ENCODE measurements around the gene USH2A. TPM values are rescaled to one million over a fixed set of nuclear protein-coding genes. Genes with fewer than 3 reads are reported as not detected.

The USH2A gene
- total RNA-seq, 4 donors from 2014 or later: 0.39 TPM; not detected in 3

- TF ChIP-seq CTCF (IDR thresholded peaks at IDR 0.05) (no peak), POLR2AphosphoS5 (IDR thresholded peaks at IDR 0.05) (no peak), EP300 (IDR thresholded peaks at IDR 0.05) (no peak), POLR2A (IDR thresholded peaks at IDR 0.05) (no peak)
- ATAC-seq: no peak
Observed at GRCh38 chr1:215600258-215600792, 822.9 kb downstream of the USH2A start.

DNA sequence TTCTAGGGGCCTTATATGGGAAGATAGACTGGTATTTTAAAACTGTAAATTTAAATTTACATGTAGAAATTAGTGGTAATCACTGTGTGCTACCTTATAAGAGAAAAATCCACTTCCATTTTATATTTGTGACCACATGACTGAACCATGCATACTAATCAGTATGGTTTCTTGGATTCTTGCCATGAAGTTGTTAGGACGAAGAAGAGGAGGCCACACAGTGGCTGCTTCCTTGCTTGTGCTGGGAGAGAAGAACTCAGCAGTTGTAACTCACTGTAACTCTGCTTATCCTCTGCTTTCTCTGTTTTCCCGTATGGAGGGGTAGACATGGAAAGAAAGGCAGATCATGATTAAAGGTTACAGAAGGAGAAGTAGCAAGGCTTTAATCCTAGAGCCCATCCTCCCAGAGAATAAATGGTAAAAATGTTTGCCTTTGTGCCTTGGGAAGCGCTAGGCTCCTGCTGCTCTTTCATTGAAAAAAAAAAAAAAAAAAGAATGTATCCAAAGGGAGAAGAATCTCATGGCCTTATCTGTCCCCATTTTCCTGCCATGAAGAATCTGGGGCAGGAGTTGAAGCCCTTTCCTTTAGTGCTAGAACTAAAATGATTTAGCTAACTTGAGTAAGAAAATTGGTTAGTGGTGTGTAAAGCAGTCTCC, 823.7 kb downstream of the USH2A start:
- H3K27ac ChIP-seq: no peak overlapping the region
- no peak overlapping the region for H3K4me3 ChIP-seq
- peaks cover 0 to 41% of the 10 kb centered on the region in 2 donors for H3K36me3 ChIP-seq
- no peaks in the 10 kb centered on the region for H3K9me3 ChIP-seq
- TF ChIP-seq POLR2AphosphoS5 (IDR thresholded peaks at IDR 0.05): no peak
- TF ChIP-seq EP300 (IDR thresholded peaks at IDR 0.05): no peak
- no peak for TF ChIP-seq CTCF (IDR thresholded peaks at IDR 0.05)
- no peak for TF ChIP-seq POLR2A (IDR thresholded peaks at IDR 0.05)
- no peaks in the 10 kb centered on the region for H3K27me3 ChIP-seq
- ATAC-seq: no peak
- peaks cover 0 to 35% (median 2%) of the 10 kb centered on the region in 3 donors for H3K4me1 ChIP-seq
- whole genome bisulfite sequencing, 2 donors (ENCODE audit: low coverage in 1 of 2): 50 to 52% methylated on average over 3 of the region's 3 CpGs

More at GRCh38 chr1:215600258-215600792, 822.9 kb downstream of the USH2A start:
- Histone ChIP-seq H3K27ac (no peak overlapping the region), H3K4me1 (peaks cover 0 to 30% (median 0%) of the 10 kb centered on the region in 3 donors), H3K36me3 (peaks cover 0 to 40% of the 10 kb centered on the region in 2 donors), H3K27me3 (no peaks in the 10 kb centered on the region), H3K9me3 (no peaks in the 10 kb centered on the region), H3K4me3 (no peak overlapping the region)

DNA sequence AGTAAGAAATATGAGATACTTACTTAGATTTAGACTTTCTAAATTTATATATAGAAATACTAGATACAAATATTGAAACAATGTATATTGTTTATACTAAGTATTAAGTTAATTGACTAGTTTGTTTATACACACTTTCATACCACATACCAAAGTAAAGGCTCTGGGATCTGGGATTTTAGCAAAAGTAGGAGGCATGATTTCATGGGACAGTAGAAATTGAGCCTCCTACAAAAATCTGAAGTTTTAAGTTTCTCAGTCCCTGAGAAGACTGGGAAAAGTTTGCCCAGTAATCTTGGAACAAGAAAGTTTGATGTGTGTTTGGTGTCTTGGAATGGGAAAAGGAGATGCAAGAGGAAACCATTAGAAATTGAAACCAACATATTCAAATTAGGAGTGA, 825.3 kb downstream of the USH2A start:
- Histone ChIP-seq H3K9me3 (no peaks in the 10 kb centered on the region), H3K4me3 (no peak overlapping the region), H3K27me3 (no peaks in the 10 kb centered on the region), H3K4me1 (peaks cover 0 to 33% (median 5%) of the 10 kb centered on the region in 3 donors), H3K36me3 (peaks cover 0 to 40% of the 10 kb centered on the region in 2 donors), H3K27ac (no peak overlapping the region)
- no peak for ATAC-seq
- TF ChIP-seq POLR2AphosphoS5 (IDR thresholded peaks at IDR 0.05) (no peak), EP300 (IDR thresholded peaks at IDR 0.05) (no peak), POLR2A (IDR thresholded peaks at IDR 0.05) (no peak), CTCF (IDR thresholded peaks at IDR 0.05) (no peak)

DNA sequence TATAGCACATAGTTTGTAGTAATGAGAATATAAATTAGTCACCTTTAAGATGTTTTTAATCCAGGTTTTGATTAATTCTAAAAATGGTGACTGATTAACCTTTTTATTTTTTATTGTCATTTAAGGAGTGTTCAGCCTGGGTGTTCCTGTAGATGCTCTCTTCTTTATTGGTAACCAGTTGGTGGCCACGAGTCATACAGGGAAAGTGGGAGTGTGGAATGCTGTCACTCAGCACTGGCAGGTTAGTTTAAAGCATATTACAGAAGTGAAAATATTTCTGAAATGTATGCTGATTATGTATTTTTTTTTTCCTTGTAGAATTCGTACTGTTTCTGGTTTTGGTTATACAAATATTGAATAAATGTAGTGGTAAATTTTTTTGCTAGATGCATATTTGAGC, 828.0 kb downstream of the USH2A start:
- no peak for ATAC-seq
- H3K27me3 ChIP-seq: no peaks in the 10 kb centered on the region
- TF ChIP-seq POLR2A (IDR thresholded peaks at IDR 0.05) (no peak), CTCF (IDR thresholded peaks at IDR 0.05) (no peak), POLR2AphosphoS5 (IDR thresholded peaks at IDR 0.05) (no peak), EP300 (IDR thresholded peaks at IDR 0.05) (no peak)
- no peak overlapping the region for H3K27ac ChIP-seq
- peaks cover 0 to 45% of the 10 kb centered on the region in 2 donors for H3K36me3 ChIP-seq
- H3K4me1 ChIP-seq: peaks cover 0 to 31% (median 5%) of the 10 kb centered on the region in 3 donors
- WGBS, 2 donors (ENCODE audit: low coverage in 1 of 2): 92 to 95% methylated on average over 2 of the region's 2 CpGs
- H3K9me3 ChIP-seq: no peaks in the 10 kb centered on the region
- no peak overlapping the region for H3K4me3 ChIP-seq

GRCh38 chr1:215594640-215595039, 828.6 kb downstream of the USH2A start:
- H3K36me3 ChIP-seq: peaks cover 0 to 51% of the 10 kb centered on the region in 2 donors
- H3K27me3 ChIP-seq: no peaks in the 10 kb centered on the region
- TF ChIP-seq POLR2A (IDR thresholded peaks at IDR 0.05): no peak
- no peak for TF ChIP-seq POLR2AphosphoS5 (IDR thresholded peaks at IDR 0.05)
- TF ChIP-seq EP300 (IDR thresholded peaks at IDR 0.05): no peak
- H3K27ac ChIP-seq: no peak overlapping the region
- peaks cover 0 to 25% (median 5%) of the 10 kb centered on the region in 3 donors for H3K4me1 ChIP-seq
- H3K9me3 ChIP-seq: no peaks in the 10 kb centered on the region
- ATAC-seq: no peak
- H3K4me3 ChIP-seq: no peak overlapping the region
- WGBS, 2 donors (ENCODE audit: low coverage in 1 of 2): 45% methylated on average over 3 of the region's 3 CpGs

Data from gastroesophageal sphincter (tissue), 4 donors.